Type B pancreatic cell (in vitro differentiated cells): ENCODE data around the gene TEX29. TPM values are rescaled to one million over a fixed set of nuclear protein-coding genes. Genes with fewer than 3 reads are reported as not detected.

Source experiments
- DNase-seq: peaks from one replicate; pipeline ENCODE4 v3.0.0; 2021; ENCODE audit warnings: mixed read lengths; ENCODE audit not compliant: unreplicated experiment; ENCODE audit errors: extremely low spot score
- H3K27ac Mint-ChIP-seq: 2 replicates; pipeline ENCODE4 v1.8.0; 2021; ENCODE audit warnings: mild to moderate bottlenecking, mixed read lengths
- H3K27me3 Mint-ChIP-seq: 2 replicates; pipeline ENCODE4 v1.8.0; 2021; ENCODE audit warnings: mixed read lengths
- H3K36me3 Mint-ChIP-seq: 2 replicates; pipeline ENCODE4 v1.8.0; 2021; ENCODE audit warnings: mixed read lengths
- H3K4me1 Mint-ChIP-seq: one replicate; pipeline ENCODE4 v1.8.0; 2021; ENCODE audit warnings: mixed read lengths; ENCODE audit not compliant: unreplicated experiment
- H3K4me3 Mint-ChIP-seq: 2 replicates; pipeline ENCODE4 v1.8.0; 2021; ENCODE audit warnings: mild to moderate bottlenecking, mixed read lengths
- H3K9me3 Mint-ChIP-seq: 2 replicates; pipeline ENCODE4 v1.8.0; 2021; ENCODE audit warnings: mixed read lengths
- CTCF ChIP-seq: fragments of 200-600 bp; sonication (generic); conservative IDR thresholded peaks from 2 replicates; pipeline ENCODE4 v1.5.0; 2021; ENCODE audit warnings: antibody characterized with exemption, mild to moderate bottlenecking
- total RNA-seq: library from RNA; stranded (reverse); gene quantifications from 2 replicates; pipeline ENCODE4 v1.2.1, GENCODE V29; 2021; ENCODE audit warnings: low replicate concordance

TEX29 gene
- total RNA-seq, 1 donor from 2014 or later = 0.92 TPM

- peaks cover 7% of the 10 kb centered on the region for H3K36me3 Mint-ChIP-seq
- no peak overlapping the region for H3K4me3 Mint-ChIP-seq
- no peak for TF ChIP-seq CTCF
- no peaks in the 10 kb centered on the region for H3K4me1 Mint-ChIP-seq
- H3K9me3 Mint-ChIP-seq = no peaks in the 10 kb centered on the region
- no peaks in the 10 kb centered on the region for H3K27me3 Mint-ChIP-seq
- no peak overlapping the region for H3K27ac Mint-ChIP-seq
- no peak for DNase-seq
These were observed 2.1 kb upstream of the TEX29 start for GRCh38 chr13:111318386-111318785.

GRCh38 chr13:111319521-111319920 is 921 bp upstream of the TEX29 start:
- Mint-ChIP-seq H3K27ac (peak overlapping the region; percentile 48), H3K9me3 (no peaks in the 10 kb centered on the region), H3K36me3 (peaks cover 7% of the 10 kb centered on the region), H3K4me1 (no peaks in the 10 kb centered on the region), H3K27me3 (no peaks in the 10 kb centered on the region), H3K4me3 (no peak overlapping the region)
- peak; percentile 50 for DNase-seq
- TF ChIP-seq CTCF = no peak

- TF ChIP-seq CTCF = no peak
- H3K4me3 Mint-ChIP-seq = no peak overlapping the region
- H3K9me3 Mint-ChIP-seq = no peaks in the 10 kb centered on the region
- no peaks in the 10 kb centered on the region for H3K4me1 Mint-ChIP-seq
- no peaks in the 10 kb centered on the region for H3K36me3 Mint-ChIP-seq
- no peak for DNase-seq
- no peaks in the 10 kb centered on the region for H3K27me3 Mint-ChIP-seq
- no peak overlapping the region for H3K27ac Mint-ChIP-seq
These were observed 1.8 kb downstream of the TEX29 start for GRCh38 chr13:111322001-111322915.

- no peak for DNase-seq
- H3K4me3 Mint-ChIP-seq = no peak overlapping the region
- H3K36me3 Mint-ChIP-seq = no peaks in the 10 kb centered on the region
- H3K9me3 Mint-ChIP-seq = no peaks in the 10 kb centered on the region
- H3K4me1 Mint-ChIP-seq = no peaks in the 10 kb centered on the region
- no peak for TF ChIP-seq CTCF
- no peak overlapping the region for H3K27ac Mint-ChIP-seq
- H3K27me3 Mint-ChIP-seq = no peaks in the 10 kb centered on the region
These were observed 2.5 kb downstream of the TEX29 start for GRCh38 chr13:111322916-111323331.

- H3K36me3 Mint-ChIP-seq = no peaks in the 10 kb centered on the region
- H3K27ac Mint-ChIP-seq = no peak overlapping the region
- H3K4me3 Mint-ChIP-seq = no peak overlapping the region
- H3K4me1 Mint-ChIP-seq = no peaks in the 10 kb centered on the region
- no peak for DNase-seq
- no peaks in the 10 kb centered on the region for H3K27me3 Mint-ChIP-seq
- no peaks in the 10 kb centered on the region for H3K9me3 Mint-ChIP-seq
- TF ChIP-seq CTCF = no peak
These were observed 3.1 kb downstream of the TEX29 start for GRCh38 chr13:111323549-111323948.
